Endometrium (tissue), 2 donors: ENCODE data around the gene OR7A5.
"Not testable (repeated sequence)": the region's sequence is repeated elsewhere in the genome, so short reads cannot be mapped to it uniquely, and the experiment has no call there.

Source experiments
- FAIRE-seq: peaks from 2 replicates; lab custom pipeline; 2012; peaks lifted over from hg19 to GRCh38; lab: Jason Lieb, UNC
- donor health status: control.
- donor health status: control.

OR7A5 gene

DNA sequence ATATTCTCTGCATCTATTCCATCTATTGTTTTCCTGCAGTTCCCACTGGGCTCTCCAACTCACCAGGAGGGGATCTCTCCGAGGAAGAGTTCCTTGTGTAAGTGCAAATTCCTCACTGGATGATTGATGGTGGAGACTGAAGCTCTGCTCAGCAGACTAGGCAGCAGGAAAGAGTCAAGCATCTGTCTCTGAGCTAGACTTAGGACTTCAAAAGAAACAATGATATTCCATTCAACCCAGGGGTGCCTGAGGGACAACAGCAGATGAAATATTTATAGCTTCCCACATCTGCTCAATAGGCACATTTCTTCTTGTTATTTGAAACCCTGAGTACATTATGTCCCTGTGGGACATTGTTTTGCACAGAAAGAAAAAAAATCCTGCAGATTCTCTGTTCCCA, at the start of gene OR7A5, which contains the start of gene OR7C1:
TSS of gene OR7A5 (minus strand) at position 175 of the 400 bp plus-strand sequence. CDS start 6,944 bp downstream, outside the sequence.
TSS of gene OR7C1 (minus strand) at position 175 of the 400 bp plus-strand sequence. CDS start 35,049 bp downstream, outside the sequence.
- peak; percentile 35 for FAIRE-seq

DNA sequence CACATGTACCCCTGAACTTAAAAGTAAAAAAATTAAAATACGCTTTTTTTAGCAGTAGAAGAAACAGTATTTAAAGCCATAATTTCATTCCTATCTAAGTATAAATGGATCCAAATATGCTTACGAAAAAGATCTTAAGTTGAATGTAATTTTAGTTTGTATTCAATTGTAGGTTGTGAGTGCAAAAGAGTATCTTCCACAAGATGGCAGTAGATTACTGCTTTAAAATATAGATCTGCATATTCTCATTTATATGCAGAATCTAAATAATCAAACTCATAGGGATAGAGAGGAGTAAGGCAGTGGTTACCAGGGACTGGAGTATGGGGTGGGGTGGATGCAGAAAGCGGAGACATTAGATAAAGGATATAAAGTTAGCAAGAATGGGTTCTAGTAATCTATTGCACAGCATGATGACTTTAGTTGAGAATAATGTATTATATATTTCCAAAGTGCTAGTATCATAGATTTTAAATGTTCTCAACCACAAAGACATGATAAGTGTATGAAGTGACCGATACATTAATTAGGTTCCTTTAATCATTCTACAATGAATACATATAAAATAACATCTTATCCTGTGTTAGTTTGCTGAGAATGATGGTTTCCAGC, 36.7 kb upstream of the OR7A5 start:
- peak; percentile 55 for FAIRE-seq

DNA sequence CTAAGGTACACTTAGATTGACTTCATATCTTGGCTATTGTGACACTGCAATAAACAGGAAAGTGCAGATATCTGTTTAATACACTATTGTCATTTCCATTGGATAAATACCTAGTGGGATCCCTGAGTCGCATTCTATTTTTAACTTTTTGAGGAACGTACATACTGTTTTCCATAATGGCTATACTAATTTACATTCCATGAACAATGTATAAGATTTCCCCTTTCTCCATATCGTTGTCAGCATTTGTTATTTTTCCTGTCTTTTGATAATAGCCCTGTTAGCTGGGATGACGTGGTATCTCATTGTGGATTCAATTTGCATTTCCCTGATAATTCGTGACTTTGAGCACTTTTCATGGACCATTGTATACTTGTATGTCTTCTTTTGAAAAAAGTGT, 33.5 kb upstream of the OR7A5 start:
- no peak for FAIRE-seq

DNA sequence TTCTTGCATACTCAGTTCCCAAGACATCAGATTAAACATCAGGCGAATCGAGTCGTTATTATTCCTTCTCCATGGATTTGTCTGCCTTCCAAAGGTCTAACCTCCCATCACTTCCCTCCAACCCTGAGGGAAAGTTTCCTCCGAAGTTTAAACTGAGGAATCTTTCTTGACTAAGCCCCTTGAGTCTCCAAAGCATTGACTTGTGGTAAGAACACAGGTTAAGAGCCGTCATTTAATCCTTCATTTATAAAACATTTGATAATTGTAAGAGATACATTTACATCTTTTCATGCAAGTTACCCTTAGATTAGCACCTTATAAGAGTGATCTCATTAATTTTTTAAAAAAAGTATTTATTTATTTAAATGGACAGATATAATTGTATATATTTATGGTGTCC, 13.8 kb upstream of the OR7A5 start, which contains the start of gene OR7A10:
TSS of gene OR7A10 (minus strand) at position 101 of the 400 bp plus-strand sequence. CDS start 7,045 bp downstream, outside the sequence.
- no peak for FAIRE-seq

DNA sequence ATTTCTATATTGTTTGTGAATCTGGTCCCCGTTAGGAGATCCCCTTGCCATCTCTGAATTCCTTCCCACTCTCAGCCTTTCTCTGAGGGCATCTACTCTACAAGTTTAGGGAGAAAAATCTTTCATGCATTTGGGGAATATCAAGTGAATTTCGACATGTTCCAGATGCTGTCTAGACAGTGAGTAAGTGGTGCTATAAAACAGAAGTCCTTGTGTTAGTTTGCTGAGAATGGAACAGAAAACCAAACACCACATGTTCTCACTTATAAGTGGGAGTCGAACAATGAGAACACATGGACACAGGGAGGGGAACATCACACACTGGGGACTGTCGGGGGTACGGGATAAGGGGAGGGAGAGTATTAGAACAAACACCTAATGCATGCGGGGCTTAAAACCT, 8.6 kb upstream of the OR7A5 start:
- peak; percentile 78 for FAIRE-seq

- FAIRE-seq, result no peak
These were observed 8.2 kb upstream of the OR7A5 start for GRCh38 chr19:14843169-14843568.

DNA sequence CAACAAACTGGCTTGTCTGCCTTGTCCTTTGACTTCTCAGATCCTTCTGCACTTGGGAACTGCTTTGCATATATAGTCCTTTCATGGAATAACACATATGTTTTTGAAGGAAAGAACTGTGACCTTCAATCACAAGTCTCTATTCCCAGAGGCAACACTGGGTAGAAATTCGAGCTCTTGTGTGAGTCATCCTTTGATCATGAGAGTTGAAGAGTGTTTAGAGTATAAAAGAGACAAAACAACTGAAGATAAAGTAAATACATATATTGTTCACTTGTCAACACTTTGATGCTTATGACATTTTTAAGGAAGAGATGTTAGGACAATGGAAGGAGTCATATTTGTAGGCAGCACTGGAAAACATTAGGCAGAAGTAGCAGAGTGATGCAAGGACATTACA, 5.2 kb upstream of the OR7A5 start:
- no peak for FAIRE-seq

DNA sequence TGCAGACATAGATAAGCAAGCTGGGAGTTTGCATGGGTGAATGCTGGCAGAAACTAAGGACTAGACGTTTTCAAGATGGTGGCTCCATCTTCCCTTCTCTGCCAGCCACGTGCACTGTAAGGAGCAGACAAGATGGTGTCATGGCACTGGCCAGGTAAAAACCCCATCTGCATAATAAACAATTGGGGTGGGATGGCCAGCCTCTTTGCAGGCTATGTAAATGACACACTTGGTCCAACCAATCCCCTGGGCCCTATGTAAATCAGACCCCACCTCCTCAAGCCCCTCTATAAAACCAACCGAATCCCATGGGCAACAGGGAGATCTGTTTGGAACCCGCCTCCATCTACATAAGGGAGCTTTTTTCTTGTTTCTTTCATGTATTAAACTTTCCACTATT, 2.4 kb upstream of the OR7A5 start:
- no peak for FAIRE-seq

DNA sequence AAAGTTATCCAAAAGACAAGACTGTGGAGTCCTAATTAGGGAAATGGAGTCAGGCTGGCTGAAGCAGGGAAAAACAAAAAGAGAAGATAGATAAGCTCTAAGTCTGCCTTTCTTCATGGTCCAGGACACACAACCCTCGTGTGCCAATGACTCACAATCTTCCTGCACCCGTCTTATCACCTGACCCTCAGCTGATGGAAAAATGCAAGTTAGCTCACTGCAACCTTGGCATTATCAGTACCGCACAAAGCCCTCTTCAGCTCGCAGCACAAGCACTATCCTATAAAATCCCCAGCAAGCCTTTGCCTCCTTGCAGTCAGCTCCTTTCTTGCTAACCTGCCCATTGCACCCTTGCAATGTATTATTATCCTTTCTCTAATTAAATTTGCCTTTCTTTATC, 4.3 kb downstream of the OR7A5 start:
- no peak for FAIRE-seq

- FAIRE-seq, result no peak
These were observed 9.0 kb downstream of the OR7A5 start for GRCh38 chr19:14826006-14826405.

DNA sequence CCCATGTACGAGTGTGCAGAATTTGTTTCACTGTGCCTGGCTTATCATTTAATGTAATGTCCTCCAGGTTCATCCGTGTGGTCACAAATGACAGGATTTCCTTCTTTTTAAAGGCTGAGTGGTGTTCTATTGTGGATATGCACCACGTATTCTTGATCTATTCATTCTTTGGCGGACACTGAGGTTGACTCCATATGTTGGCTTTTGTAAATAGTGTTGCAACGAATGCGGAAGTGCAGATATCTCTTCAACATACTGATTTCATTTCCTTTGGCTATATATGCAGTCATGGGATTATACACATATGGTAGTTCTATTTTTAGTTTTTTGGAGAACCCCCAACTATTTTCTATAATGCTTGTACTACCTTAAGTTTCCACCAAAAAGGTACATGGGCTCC, 13.0 kb downstream of the OR7A5 start:
- FAIRE-seq, result no peak

GRCh38 chr19:14818588-14818987, 16.4 kb downstream of the OR7A5 start:
- no peak for FAIRE-seq

- FAIRE-seq, result no peak
These were observed 17.9 kb downstream of the OR7A5 start for GRCh38 chr19:14817052-14817451.

- no peak for FAIRE-seq
These were observed 19.9 kb downstream of the OR7A5 start for GRCh38 chr19:14814982-14815652.

GRCh38 chr19:14809272-14810057, 25.5 kb downstream of the OR7A5 start:
- no peak for FAIRE-seq

DNA sequence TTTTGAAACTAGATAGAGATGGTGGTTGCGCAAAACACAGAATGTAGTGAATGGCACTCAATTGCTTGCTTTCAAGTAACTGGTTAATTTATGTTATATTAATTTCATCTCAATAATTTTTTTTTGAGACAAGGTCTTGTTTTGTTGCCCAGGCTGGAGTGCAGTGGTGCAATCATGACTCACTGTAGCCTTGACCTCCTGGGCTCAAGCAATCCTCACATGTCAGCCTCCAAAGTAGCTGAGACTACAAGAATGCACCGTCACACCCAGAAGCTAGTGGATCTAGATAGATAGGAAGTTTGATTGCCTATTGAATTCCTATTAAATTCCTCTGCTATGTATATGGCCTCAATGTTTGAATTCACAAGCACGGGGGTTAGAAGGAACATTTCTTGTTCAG, 30.2 kb downstream of the OR7A5 start:
- no peak for FAIRE-seq

- FAIRE-seq, result no peak
These were observed 36.2 kb downstream of the OR7A5 start for GRCh38 chr19:14798760-14799159.

DNA sequence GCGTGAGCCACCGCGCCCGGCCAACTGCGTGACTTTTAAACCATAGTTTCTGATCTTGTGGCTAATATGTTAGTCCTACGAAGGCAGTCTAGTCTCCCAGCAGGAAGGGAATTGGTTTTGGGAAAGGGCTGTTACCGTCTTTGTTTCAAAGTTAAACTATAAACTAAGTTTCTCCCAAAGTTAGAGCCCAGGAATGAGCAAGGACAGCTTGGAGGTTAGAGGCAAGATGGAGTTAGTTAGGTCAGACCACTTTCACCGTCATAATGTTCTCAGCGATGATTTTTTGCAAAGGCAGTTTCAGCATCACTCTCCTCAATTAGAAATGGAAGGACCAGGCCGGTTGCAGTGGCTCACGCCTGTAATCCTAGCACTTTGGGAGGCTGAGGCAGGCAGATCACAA, 39.0 kb downstream of the OR7A5 start:
- no peak for FAIRE-seq

- no peak for FAIRE-seq
These were observed 39.8 kb downstream of the OR7A5 start for GRCh38 chr19:14795078-14795721.

DNA sequence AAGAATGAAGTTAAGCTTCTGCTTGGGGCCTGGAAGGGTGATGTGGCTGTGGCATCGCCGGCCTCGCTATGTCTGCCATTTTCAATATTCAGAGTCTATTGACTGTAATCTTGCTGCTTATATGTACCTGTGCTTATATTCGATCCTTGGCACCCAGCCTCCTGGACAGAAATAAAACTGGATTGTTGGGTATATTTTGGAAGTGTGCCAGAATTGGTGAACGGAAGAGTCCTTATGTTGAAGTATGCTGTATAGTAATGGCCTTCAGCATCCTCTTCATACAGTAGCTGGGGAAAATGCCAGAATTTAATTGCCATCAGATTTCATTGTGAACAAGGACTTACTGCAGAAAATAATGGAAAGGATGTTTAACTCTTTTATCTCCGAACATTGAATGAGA, 42.7 kb downstream of the OR7A5 start:
- not testable (repeated sequence) for FAIRE-seq

DNA sequence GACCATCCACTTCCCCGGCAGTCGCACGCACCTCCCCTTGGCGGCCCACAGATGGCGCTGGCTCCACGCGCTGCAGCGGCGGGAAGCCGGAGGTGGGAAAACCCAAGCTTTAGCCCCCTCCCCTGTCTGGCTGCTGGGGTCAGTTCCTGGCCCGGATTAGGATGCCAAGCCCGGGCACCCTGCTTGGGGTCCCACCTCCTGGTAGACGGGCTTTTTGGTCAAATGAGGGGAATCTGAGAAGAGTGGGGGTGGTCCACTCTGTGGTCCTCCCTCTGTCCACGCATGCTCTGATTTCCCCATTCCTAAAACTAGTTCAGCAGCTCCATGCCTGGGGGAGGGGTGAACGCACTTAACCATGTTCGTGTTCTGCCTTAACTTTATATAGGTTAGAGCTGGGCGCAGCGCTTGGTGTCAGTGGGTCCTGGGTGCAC, 48.5 kb downstream of the OR7A5 start:
- FAIRE-seq, result no peak

GRCh38 chr19:14785102-14785793, 49.7 kb downstream of the OR7A5 start:
- not testable (repeated sequence) for FAIRE-seq
